DMS 273 treated with DMSO at 0.1 percent for 48 hours (cell line): ENCODE data around the gene HSPB2.
"Not testable (repeated sequence)": the region's sequence is repeated elsewhere in the genome, so short reads cannot be mapped to it uniquely, and the experiment has no call there.

Source experiments
- DNase-seq: peaks from one replicate; lab custom pipeline; 2025; lab: John Stamatoyannopoulos, UW

HSPB2 gene

GRCh38 chr11:111913997-111914396 lies 1.5 kb downstream of the HSPB2 start:
- DNase-seq: no peak

GRCh38 chr11:111916768-111917167 lies 4.2 kb downstream of the HSPB2 start:
- no peak for DNase-seq

- no peak for DNase-seq
Measured at GRCh38 chr11:111917312-111917711, 4.8 kb downstream of the HSPB2 start.

GRCh38 chr11:111917788-111918187 lies 5.3 kb downstream of the HSPB2 start:
- no peak for DNase-seq

GRCh38 chr11:111918390-111919256 lies 6.1 kb downstream of the HSPB2 start, which contains the start of gene C11orf52:
Gene C11orf52, plus strand, starts transcription at chr11:111918913. Its CDS starts 60 bp downstream, at chr11:111918973.
- DNase-seq: no peak

- no peak for DNase-seq
Measured at GRCh38 chr11:111920908-111921307, 8.4 kb downstream of the HSPB2 start.

- no peak for DNase-seq
Measured at GRCh38 chr11:111921541-111922230, 9.2 kb downstream of the HSPB2 start.

GRCh38 chr11:111922803-111923202 lies 10.3 kb downstream of the HSPB2 start:
- no peak for DNase-seq

- no peak for DNase-seq
Measured at GRCh38 chr11:111923351-111923788, 10.8 kb downstream of the HSPB2 start.

GRCh38 chr11:111923951-111924350 lies 11.4 kb downstream of the HSPB2 start:
- no peak for DNase-seq

- no peak for DNase-seq
Measured at GRCh38 chr11:111925953-111926352, 13.4 kb downstream of the HSPB2 start.

- DNase-seq: peak; percentile 93
Measured at GRCh38 chr11:111926505-111927391, 14.2 kb downstream of the HSPB2 start.

- no peak for DNase-seq
Measured at GRCh38 chr11:111930472-111930871, 17.9 kb downstream of the HSPB2 start.

- no peak for DNase-seq
Measured at GRCh38 chr11:111932611-111932950, 20.0 kb downstream of the HSPB2 start.

- not testable (repeated sequence) for DNase-seq
Measured at GRCh38 chr11:111933176-111933575, 20.6 kb downstream of the HSPB2 start.

GRCh38 chr11:111933872-111934271 lies 21.3 kb downstream of the HSPB2 start:
- DNase-seq: no peak

- DNase-seq: no peak
Measured at GRCh38 chr11:111934306-111934705, 21.8 kb downstream of the HSPB2 start.

GRCh38 chr11:111935317-111936039 lies 22.9 kb downstream of the HSPB2 start:
- no peak for DNase-seq

- DNase-seq: no peak
Measured at GRCh38 chr11:111936040-111936540, 23.6 kb downstream of the HSPB2 start.

- no peak for DNase-seq
Measured at GRCh38 chr11:111937461-111937769, 24.9 kb downstream of the HSPB2 start.

- no peak for DNase-seq
Measured at GRCh38 chr11:111937844-111938243, 25.3 kb downstream of the HSPB2 start.
